Measurements from ENCODE around the gene KIAA1671. TPM values are rescaled to one million over a fixed set of nuclear protein-coding genes. Genes with fewer than 3 reads are reported as not detected.

Gene KIAA1671
- 10 to 100 TPM in 2 of 4 donors, 1 to 10 TPM in 2; 7.3 to 15.1 (median 10.2) TPM for total RNA-seq

GRCh38 chr22:24951942-24952836 lies at the start of gene KIAA1671:
TSS of gene KIAA1671 (plus strand) at chr22:24952716. CDS start at chr22:25028000, 75,284 bp downstream.
- TF ChIP-seq CTCF (IDR thresholded peaks at IDR 0.05; ENCODE audit: low read depth), result no peak

DNA sequence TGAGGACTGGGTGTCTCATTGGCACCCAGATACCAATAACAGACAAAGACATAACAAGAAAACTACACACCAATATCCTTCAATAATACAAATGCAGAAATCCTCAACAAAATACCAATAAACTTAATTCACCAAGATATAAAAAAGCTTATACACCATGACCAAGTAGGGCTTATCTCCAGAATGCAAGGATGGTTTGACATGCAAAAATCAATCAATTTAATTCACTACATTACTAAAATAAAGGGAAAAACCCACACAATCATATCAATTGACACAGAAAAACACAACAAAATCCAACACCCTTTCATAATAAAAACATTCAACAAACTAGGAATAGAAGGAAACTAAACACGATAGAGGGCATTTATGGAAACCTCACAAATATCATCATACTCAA lies 46.6 kb upstream of the KIAA1671 start:
- TF ChIP-seq CTCF (IDR thresholded peaks at IDR 0.05; ENCODE audit: low read depth), result no peak

GRCh38 chr22:24920029-24920428 lies 32.5 kb upstream of the KIAA1671 start:
- no peak for TF ChIP-seq CTCF (IDR thresholded peaks at IDR 0.05; ENCODE audit: low read depth)

DNA sequence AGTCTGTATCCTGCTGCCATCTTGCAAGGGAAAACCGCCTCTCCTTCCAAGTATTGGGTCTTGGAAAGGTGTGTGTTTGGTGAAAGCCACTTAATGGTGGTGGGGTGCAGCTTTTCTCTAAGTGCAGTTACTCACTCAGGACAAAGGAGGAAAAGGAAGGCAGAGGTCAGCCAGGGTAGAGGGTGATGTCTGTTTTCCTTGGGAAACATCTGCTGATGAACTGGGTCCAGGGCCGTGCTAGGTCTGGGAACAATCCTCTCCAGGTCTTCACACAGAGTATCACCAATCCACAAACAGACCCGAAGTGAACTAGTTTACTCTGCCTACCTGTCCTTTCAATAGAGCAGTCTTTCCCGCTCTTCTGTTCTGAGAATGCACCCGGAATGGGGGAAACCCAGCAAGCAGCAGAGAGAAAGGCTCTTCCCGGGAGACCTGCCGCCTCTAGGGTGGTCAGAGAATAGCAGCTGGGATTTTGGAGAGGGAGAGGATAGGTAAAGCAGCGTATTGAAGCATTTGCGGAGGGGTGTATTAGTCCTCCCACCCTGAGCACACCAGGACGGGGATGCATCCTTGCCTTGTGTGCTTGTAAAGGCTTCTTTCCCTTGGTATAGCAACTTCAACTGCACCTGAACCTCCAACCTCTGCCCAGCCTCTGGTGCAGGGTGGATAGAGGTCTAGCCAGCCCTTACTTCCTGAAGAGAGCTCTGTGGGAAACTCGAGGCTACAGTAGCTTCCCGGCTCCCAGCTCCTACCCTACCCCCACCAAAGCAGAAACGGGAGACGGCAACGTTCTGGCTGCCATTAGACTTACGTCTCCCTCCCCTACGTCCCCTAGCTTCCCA lies 26.7 kb upstream of the KIAA1671 start:
- no peak for TF ChIP-seq CTCF (IDR thresholded peaks at IDR 0.05; ENCODE audit: low read depth)

DNA sequence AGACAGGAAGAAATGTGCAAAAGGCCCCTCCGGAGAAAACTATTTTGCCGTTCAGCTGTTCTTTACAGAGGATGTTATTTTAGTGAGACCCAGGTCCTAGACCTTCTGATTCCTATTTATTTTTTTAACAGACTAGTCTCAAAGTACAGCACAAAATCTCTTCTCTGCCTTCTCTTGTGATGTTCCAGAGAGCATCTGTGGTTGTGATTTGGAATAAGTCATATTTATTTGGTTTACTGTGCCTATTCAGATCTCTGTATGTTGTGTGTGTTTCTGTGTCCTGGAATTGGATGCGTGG lies 26.1 kb upstream of the KIAA1671 start:
- TF ChIP-seq CTCF (IDR thresholded peaks at IDR 0.05; ENCODE audit: low read depth), result no peak

DNA sequence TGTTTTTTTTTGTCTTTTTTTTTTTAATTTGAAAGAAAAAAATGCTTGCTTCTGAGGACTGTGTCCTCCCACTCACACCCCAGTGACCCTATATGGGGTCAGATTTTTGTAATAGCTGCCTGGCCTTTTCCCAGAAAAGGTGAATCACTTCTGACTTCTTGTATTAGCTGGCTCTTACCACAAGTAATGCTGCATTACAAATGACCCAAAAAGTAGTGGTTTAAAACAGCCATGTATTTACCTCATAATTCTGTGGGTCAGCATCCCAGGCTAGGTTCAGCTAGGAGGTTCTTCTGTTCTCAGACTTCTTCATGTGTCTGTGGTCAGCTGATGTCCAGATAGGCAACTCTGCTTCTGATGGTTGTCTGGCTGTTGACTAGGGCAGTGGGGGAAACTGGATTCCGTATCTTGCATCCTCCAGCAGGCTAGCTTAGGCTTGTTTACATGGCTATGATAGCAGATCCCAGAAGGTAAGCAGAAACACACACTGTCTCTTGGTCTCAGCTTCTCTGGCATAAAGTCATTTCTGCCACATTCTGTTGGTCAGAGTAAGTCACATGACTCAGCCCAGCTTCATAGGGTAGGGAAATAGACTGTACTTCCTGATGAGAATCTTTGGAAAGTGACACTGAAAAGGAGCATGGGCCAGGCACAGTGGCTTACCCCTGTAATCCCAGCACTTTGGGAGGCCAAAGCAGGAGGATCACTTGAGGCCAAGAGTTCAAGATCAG lies 25.5 kb upstream of the KIAA1671 start:
- TF ChIP-seq CTCF (IDR thresholded peaks at IDR 0.05; ENCODE audit: low read depth), result no peak

Data from subcutaneous adipose tissue (tissue), 4 donors.